ENCODE results near the gene NRXN3.

The NRXN3 gene

DNA sequence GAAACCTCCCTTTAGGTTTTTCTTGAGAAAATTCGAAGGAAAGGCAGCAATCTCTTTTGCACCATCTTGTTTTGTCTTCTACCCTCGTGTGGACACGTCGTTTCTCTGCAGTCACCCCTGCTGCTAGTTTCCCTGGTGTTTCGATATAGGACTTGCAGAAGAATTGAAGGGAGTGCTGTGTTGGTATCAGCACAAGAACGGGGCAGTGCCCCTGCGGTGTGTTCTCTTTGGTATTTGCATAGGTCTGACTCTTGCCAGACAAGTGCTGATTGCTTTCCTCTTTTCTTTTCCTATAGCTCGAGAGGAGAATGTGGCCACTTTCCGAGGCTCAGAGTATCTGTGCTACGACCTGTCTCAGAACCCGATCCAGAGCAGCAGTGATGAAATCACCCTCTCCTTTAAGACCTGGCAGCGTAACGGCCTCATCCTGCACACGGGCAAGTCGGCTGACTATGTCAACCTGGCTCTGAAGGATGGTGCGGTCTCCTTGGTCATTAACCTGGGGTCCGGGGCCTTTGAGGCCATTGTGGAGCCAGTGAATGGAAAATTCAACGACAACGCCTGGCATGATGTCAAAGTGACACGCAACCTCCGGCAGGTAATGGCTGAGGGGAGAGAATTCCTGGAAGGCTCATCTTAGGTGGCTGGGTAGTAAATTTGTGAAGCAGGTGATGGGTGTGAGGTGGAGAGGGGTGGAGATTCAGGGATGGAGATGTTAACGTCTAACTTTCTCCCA, 474.8 kb downstream of the NRXN3 start:
- DNase-seq (ENCODE audit: low read depth, low spot score): no peak
- H3K4me3 ChIP-seq (ENCODE audit: low read length): no peak overlapping the region

DNA sequence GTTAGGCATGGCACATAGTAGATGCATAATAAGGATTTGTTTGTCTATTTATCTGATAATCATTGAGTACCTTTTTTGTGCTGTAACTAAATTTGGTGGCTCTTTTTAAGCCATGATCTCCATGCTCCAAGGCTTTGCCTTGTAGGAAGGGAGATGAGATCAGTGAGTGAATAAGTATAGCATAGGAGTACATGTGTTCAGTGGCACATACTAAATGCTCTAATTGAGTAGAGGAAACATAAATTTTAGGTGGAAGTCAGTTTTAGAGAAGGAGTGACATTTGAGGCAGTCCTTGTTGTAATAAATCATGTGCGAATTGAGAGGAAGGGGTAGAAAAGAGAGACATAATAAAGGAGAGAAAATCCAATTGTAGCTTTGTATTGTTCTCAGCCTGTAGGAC, 482.6 kb downstream of the NRXN3 start:
- H3K4me3 ChIP-seq (ENCODE audit: low read length): no peak overlapping the region
- no peak for DNase-seq (ENCODE audit: low read depth, low spot score)

DNA sequence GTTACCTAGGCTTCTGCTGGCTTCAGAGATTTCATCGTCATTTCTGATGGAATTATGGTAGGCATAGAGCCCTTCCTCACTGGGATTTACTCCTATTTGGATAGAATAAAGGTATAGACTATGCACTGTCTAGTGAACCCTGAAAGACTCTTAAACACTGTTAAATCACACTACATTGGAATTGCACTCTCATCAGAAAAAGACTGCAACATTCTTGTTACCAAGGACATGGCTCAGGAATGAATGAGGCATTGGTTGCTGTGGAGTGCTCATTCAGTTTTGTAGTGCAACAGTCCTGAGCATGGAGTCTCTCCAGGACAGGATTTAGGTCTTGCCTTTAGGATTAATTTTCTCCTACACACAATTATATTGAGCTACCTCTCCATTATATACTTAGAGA, 483.0 kb downstream of the NRXN3 start:
- no peak overlapping the region for H3K4me3 ChIP-seq (ENCODE audit: low read length)
- DNase-seq (ENCODE audit: low read depth, low spot score): no peak

DNA sequence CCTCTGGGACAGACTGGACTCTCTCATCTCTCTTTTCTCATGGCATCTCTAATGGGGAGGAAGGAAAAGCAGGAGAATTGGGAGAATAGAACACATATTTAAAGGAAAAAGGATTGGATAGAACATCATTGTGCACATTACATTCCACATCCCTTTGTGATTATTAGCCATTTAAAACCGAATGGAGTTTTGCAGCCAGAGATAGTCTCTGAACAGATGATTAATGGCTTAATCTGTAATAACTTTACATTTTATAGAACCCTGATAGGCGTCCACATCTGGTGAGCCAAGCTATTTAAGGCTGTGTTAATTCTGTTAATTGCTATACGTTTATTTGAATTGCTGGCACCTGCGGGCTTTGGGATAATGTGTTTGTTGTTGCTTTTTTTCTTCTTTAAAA, 487.3 kb downstream of the NRXN3 start:
- no peak overlapping the region for H3K4me3 ChIP-seq (ENCODE audit: low read length)
- no peak for DNase-seq (ENCODE audit: low read depth, low spot score)

DNA sequence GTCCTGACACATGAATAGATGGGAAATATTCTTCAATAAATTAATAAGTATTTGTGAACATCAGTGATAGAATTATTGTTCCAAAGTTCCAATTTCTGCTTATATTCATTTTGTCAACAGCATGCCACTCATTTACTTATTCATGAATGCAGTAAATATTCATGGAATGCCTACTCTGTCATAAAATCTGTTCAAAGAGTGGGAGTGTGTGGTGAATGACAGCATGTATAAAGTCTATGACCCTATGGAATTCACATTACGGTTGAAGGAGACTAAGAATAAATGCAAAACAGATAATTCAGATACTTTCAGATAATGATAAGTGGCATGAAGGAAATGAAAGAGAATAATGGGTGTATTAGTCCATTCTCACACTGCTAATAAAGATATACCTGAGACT, 494.7 kb downstream of the NRXN3 start:
- no peak overlapping the region for H3K4me3 ChIP-seq (ENCODE audit: low read length)
- no peak for DNase-seq (ENCODE audit: low read depth, low spot score)

DNA sequence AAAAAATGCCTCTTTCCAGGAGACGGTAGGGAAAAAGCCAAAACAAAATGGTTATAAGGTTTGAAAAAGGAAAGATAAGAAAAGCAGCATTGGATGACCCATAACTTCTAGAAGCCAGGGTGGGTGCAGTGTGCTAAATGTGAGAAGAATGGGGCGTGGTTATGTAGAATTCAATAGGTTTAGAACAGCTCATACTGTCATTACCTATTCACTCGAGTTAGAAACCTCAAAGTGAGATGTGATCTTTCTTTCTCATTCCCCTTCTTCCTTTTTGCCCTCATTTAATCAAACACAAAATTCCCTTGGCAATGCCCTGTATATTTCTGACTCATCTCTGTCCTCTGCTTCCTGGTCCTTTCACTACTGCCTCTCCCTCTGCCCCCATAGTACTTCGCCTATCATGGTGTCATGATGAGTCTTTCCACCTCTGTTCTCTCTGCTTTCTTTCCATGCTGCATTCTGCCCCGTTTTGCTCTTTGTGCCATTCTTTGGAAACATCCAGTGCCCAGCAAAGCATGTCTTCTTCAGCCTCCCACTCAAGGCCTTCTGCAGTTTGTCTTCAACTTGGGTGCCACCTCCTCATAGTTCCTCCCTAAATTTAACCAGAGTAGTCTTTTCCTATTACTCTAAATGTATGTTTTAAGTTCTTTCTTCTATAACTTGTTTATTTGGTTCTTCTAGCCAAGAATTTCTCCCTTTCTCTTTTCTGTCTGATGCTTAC, 496.3 kb downstream of the NRXN3 start:
- H3K4me3 ChIP-seq (ENCODE audit: low read length): no peak overlapping the region
- DNase-seq (ENCODE audit: low read depth, low spot score): no peak

DNA sequence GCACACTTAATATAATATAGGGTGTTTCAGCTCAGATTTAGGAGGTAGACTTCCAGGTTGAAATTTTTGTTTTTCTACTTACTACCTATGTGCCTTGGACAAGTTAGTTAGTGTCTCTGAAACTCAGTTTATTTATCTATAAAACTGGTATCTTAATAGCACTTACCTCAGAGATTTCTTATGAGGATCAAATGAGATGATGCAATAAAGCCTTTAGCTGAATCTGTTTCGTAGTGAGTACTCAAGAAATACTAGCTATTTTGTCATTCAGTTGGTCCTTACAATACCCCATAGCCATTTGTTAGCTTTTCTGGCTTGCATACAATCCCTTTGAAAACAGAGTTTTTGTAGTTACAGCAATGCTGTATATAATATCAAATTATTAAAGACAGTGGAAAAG, 497.0 kb downstream of the NRXN3 start:
- DNase-seq (ENCODE audit: low read depth, low spot score): no peak
- no peak overlapping the region for H3K4me3 ChIP-seq (ENCODE audit: low read length)

DNA sequence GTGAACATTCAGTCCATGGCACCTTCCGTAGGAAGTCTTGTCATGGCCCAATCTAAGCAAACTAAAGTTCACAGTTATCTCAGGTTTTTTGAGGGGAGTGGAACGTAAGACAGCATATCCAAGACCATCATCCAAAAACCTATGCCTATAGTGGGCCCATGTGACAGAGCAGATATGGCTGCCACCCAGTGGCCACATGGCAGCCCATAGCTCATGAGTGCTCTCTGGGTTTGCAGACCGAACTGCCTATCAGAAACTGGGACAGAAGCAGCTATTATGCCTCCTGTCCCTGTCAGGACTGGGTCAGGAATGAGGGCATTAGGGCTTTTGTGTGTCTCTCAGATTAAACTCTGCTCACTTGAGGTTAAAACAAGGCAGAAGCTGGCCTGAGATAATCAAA, 503.7 kb downstream of the NRXN3 start:
- no peak overlapping the region for H3K4me3 ChIP-seq (ENCODE audit: low read length)
- DNase-seq (ENCODE audit: low read depth, low spot score): no peak

DNA sequence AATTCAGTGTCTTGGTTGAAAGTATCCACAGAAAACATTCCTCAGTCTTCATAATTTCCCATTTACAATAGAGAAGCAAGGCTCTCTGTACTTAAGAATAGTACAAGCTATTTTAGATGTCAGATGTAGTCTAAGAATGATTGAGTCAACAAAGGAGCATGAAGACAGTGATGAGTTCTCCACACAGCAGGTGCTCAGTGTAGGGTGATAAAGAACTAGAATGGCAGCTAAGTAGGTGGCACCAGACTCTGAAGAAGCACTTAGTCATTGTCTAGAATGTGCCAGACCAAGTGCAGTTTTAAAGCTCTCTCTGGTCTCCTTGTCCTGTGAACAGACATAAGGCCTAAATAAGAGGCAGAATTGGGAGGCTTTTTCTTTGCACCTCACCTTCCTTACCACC, 504.6 kb downstream of the NRXN3 start:
- no peak overlapping the region for H3K4me3 ChIP-seq (ENCODE audit: low read length)
- no peak for DNase-seq (ENCODE audit: low read depth, low spot score)

DNA sequence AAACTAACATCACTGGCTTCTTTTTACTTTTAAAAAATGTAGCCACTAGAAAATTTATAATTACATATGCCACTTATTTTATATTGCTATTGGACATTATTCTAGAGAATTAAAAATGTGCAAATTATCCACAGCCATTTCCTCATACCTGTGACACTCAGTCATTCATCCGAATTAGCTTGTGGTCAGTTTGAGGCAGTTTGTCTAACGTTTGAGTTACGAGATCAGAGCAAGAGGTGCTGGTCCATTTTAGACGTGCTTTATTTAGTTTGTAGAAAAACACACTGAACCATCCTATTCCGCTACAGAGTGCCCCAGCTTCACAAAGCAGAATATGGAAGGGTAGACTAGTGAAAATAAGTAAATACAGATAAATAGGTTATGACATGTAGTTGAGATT, 513.0 kb downstream of the NRXN3 start:
- no peak for DNase-seq (ENCODE audit: low read depth, low spot score)
- H3K4me3 ChIP-seq (ENCODE audit: low read length): no peak overlapping the region

DNA sequence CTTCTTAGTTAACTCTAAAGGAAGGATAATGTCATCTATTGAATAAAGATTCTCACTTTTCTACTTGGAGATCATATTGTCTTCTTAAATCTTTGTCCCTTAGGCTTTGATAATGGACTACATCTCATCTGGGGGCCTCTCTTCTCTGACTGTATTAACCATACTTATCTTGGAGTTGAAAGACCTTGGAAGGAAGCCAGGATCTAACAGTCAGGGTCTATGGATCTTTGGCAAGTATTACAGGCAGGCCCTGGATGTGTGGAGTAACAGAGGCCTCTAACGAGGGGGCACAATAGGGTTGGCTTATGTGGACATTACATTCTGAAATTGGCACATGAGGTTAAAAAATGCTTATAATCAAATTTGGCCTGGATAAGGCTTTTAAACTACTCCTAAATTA, 513.8 kb downstream of the NRXN3 start:
- DNase-seq (ENCODE audit: low read depth, low spot score): no peak
- H3K4me3 ChIP-seq (ENCODE audit: low read length): no peak overlapping the region

DNA sequence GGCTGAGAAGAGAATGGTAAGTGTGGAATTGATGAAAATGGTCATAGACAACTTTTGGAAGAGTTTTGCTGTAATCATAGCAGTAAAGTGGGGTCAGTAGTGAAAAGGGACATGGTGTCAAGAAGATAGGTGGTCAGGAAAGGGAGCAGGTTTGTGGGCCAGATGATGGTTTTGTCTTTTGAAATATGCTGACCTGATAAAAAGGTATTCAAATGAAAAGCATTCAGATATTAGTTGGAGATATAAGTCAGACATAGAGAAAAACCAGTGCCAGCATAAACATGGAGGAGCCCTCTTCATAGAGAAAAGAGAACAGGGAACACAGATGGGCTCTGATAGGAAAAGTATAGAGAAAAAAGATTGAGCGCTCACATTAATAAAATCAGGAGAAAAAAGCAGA, 518.3 kb downstream of the NRXN3 start:
- no peak for DNase-seq (ENCODE audit: low read depth, low spot score)
- H3K4me3 ChIP-seq (ENCODE audit: low read length): no peak overlapping the region

DNA sequence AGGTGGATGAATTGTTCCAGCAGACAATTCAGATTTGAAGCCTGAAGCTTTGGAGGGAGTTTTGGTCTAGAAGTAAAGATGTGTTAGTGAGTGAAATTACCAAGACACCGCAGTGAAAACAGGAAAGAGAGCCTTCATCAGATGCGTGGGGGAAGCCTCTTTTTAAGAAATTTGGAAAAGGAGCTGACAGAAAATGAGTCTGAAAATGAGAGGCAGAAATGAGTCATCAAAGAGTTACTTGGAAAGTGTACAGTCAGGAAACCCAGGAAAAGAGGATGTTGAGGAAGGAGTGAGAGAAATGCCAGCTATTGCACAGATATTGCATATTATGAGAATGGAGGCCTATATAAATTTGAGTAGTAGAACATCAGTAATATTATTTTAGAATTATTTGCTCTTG, 520.7 kb downstream of the NRXN3 start:
- H3K4me3 ChIP-seq (ENCODE audit: low read length): no peak overlapping the region

DNA sequence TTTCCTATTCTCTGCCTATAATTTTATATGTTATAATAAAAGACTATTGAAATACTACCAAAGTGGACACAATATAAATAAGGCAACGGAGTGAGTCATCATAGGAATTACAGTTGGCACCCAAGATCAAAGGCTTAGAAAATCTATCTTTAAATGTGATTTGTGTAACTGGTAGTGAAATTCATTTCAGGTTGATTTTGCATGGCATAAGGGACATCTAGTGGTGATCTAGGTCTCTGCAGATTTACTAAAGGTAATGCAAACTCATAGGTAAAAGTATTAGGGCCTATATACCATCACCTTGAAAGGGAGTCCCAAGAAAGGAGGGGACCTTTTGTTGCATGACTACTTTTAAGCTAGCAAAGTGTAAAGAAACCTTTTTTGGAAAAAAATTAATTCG, 527.2 kb downstream of the NRXN3 start:
- peak; percentile 30 for DNase-seq (ENCODE audit: low read depth, low spot score)
- H3K4me3 ChIP-seq (ENCODE audit: low read length): no peak overlapping the region

More for the DNA sequence above, 520.7 kb downstream of the NRXN3 start:
- DNase-seq (ENCODE audit: low read depth, low spot score): no peak

DNA sequence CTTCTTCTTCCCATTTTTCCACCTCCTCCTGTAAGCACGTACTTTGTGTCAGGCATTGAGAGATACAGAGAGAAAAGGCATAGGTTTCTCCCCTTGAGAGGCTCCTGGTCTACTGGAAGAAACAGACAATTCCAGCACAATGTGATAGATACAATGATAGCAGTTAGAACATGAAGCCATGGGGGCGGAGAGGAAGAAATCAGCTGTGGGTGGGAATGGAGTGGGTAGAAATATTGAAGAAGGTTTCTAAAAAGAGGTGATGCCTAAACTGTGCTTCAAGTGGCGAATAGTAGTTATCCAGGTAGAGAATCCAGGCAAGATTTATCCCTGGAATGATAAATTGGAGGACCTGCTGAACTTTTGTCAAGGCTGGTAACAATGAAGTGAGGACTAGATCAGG, 528.8 kb downstream of the NRXN3 start:
- no peak overlapping the region for H3K4me3 ChIP-seq (ENCODE audit: low read length)
- DNase-seq (ENCODE audit: low read depth, low spot score): no peak

DNA sequence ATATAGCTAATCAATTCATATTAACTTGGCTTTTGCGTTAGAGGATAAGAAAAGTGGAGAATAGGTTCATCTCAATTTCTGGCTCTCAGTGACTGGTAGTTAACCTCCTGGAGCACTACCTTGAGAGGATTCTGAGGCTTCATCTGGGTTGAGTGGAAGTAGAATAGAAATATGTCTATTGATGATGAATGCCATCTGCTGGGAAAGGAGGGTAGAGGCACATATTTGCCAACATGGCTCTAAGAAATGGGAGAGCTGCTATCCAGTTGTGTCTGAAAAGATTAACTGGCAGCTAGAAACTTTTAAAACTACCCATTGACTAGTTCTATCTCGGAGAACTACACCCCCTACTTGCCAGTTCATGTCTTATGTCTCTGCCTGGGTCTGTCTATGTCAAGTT, 530.1 kb downstream of the NRXN3 start:
- no peak for DNase-seq (ENCODE audit: low read depth, low spot score)
- no peak overlapping the region for H3K4me3 ChIP-seq (ENCODE audit: low read length)

DNA sequence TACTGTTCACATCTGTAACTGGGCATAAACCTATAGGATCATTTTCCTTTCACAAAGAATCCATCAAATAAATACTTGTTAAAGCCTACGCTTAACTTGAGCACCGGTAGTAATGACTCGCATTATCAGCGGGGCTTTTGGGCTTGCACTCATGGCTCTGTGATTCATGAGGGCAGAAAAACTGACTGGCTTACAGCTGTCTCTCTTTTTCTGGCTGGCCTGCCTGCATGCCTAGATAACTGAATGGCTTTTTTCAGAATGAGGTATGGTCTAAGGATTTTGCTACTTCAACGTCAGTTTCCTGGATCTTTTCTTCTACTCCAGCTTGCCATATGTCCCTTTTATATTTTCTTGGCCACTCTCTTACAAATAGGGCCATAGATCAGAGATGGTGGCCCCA, 531.1 kb downstream of the NRXN3 start:
- no peak for DNase-seq (ENCODE audit: low read depth, low spot score)
- no peak overlapping the region for H3K4me3 ChIP-seq (ENCODE audit: low read length)

DNA sequence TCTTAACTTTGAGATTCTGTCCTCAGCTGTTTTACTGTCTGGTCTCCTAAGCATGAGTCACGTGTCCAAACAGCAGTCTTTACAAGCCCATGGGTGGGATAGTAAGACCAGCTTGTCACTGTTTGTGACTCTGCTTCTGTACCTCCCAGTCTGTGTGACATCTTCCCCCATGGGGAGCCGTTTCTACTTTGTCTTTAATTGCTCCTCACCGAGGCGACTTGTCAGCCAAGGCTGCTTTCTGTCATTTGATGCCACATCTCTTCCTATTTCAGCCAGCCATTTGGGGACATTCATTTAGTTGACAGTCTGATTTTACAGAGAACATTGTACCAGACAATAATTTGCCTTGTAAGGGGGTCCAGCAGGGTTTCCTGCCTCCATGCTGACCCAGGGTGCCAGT, 534.8 kb downstream of the NRXN3 start:
- H3K4me3 ChIP-seq (ENCODE audit: low read length): no peak overlapping the region
- no peak for DNase-seq (ENCODE audit: low read depth, low spot score)

DNA sequence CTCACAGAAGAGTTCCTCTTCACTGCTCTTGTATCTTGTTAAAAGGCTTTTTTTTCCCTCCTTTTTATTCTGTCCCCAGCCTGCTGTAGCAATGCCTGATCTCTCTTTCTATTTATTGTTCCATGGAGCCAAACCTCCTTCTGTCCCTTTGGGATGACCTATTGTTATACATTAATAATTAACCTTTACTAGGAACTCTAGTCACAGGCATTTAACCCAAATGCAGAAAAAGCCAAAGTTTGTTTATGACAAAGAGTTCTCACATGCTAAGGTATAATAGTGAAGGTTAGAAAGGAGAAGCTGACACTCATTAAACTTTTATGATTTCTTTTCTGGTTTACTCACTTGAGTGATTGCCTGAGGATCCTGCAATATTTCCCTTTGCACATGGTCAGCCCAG, 535.8 kb downstream of the NRXN3 start:
- H3K4me3 ChIP-seq (ENCODE audit: low read length): no peak overlapping the region

DNA sequence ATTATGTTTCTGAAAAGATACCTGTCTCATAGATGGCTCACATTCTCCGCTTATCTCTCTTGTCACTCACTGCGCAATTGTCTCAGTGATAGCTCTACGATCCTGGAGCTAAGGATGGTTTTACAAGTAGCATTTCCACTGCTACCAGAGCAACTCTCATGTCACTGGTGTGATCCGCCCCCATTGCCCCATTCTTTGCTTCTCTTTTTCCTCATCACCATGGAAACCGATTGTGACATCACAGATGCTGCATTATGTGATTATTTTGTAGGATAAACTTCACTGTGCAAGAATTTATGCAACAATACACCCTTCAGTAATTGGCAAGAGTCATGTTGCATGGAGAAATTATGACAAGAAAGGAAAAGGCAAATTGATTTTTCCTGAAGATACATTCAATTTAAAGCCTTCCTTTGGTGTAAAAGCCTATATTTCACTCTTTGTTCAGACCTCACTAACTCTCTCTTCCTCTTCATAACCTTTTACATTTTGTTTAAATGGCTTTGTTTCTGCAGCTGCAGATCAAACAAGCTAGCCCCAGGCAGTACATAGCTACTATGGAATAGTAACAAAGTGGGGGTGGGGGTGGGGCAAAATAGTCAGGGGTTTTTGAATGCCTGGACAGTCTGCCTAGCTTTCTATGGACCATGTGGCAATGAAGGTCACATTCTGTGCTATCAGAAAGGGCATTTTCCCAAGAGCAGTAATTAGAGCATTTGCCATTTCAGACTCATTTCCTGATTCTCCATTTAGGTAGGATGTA, 539.8 kb downstream of the NRXN3 start:
- H3K4me3 ChIP-seq (ENCODE audit: low read length): no peak overlapping the region
- DNase-seq (ENCODE audit: low read depth, low spot score): no peak

More for the DNA sequence above, 535.8 kb downstream of the NRXN3 start:
- no peak for DNase-seq (ENCODE audit: low read depth, low spot score)
